Posterior vena cava (tissue), 2 donors: ENCODE data around the gene ANAPC2. TPM values are rescaled to one million over a fixed set of nuclear protein-coding genes. Genes with fewer than 3 reads are reported as not detected.
"Not testable (repeated sequence)": the region's sequence is repeated elsewhere in the genome, so short reads cannot be mapped to it uniquely, and the experiment has no call there.

ENCODE experiments used
- DNase-seq: peaks from one replicate; pipeline ENCODE4 v3.0.0-alpha.2; 2020; ENCODE audit warnings: low spot score
- intact Hi-C, 2 donors: fragments of 100-400 bp; cut with DNase I; formaldehyde crosslinking; loops; one replicate each; pipeline versions ENCODE4 v1.14.1 to v1.14.2; 2022 to 2023
- total RNA-seq, 2 donors: library from RNA; stranded (reverse); fragmentation: NEBNext Ultra II Directional; extraction: Animal tissue kit (Norgen Biotek cat#: 25700); gene quantifications; one replicate each; pipeline ENCODE4 v1.2.1, GENCODE V29; 2021
- donor health status: DM: yes; HTN: yes; CAD: no.
- donor health status: DM: yes; HTN: yes; CAD: no.

The ANAPC2 gene
- total RNA-seq, 2 donors from 2014 or later = 39.1 to 42.3 TPM

DNA sequence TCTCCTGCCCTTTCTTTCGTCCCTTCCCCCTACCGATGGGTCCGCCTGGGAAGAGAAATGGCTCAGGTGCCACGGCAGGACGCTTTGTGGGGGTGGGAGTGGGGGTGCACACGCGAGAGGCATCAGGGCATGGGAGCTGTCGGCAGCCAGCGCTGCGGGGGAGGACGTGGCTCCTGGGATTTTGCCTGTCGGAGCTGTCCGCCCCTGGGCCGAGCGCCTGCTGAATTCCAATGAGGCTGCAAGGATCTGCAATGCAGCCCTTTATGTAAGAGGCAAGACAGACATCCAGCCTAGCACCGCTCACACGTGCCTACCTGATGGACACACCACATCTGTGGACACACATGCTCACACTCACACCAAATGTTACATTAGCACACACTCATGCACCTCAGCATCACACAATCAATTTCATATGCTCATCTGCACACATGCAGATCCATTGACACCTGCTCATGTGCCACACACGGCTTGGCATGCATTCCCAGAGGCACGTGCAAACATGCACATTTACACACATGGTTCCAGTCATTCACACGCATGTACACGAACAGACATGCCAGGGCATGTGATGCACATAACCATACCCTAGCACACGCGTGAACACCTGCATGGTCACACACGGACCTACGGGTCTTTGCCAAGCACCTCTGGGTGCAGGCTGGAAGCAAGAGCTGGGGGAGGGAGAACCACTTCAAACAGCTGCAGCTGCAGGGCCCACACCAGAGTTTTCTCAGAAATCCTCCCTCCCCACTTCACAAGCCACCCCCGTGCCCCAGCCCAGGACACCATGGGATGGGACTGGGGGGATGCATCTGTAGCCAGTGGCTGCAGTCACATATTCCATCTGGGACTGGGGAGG, 48.0 kb downstream of the ANAPC2 start:
- DNase-seq = no peak
- intact Hi-C loops = no loop called here

DNA sequence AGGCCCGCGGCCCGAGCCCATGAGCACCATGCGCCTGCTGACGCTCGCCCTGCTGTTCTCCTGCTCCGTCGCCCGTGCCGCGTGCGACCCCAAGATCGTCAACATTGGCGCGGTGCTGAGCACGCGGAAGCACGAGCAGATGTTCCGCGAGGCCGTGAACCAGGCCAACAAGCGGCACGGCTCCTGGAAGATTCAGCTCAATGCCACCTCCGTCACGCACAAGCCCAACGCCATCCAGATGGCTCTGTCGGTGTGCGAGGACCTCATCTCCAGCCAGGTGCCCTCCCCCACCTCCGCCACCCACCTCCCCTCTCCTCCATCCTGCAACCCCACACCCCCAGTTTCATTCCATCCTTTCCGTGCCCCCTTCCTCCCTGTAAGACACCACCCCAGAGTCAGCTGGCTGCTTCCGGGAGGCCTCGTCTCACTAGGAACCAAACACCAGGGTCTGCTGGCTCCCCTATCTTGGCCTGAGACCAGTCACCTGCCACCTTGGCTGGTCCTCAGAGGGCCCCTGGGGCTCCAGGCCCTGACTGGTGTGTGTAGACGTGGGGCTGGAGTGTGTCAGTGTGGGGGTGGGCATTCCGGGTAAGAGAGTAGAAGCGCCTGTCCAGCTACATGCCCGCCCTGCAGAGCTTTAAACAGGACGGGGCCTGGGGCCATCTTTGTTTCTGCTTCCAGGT, 48.8 kb downstream of the ANAPC2 start:
- intact Hi-C loops = no loop called here
- no peak for DNase-seq

GRCh38 chr9:137138722-137139467, 49.5 kb downstream of the ANAPC2 start, which contains the start of gene GRIN1:
TSS of gene GRIN1 (plus strand) at chr9:137139154. CDS start at chr9:137139487, 333 bp downstream.
- no peak for DNase-seq
- intact Hi-C loops = no loop called here

DNA sequence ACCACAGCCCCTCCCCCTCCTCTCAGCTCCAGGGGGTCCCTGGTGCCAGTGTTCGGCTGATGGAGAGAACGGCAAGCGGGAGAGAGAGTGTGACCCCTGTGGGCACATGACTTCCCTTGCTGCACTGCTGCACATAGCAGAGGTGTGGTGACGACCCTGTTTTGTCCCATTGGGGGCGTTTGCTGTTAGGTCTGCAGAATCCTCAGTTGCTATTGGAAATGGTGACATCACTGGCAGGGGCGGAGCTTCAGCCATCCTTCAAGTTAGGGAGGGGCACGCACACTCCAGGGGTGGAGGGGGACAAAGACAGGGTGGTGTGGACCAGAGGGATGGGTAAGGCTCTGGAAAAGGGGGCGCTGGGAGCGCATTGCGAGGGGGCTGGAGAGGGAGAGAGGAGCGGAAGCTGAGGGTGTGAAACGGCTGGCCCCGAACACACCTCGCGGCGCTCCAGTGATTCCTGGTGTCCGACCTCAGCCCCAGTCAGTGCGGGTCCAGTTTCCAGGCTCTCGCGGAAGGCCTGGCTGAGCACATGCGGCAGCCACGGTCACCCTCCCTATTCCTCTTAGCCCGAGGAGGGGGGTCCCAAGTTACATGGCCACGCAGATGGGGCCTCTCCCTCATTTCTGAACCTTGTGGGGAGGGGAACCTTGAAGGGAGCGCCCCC, 50.2 kb downstream of the ANAPC2 start:
- no peak for DNase-seq
- intact Hi-C loops = no loop called here

DNA sequence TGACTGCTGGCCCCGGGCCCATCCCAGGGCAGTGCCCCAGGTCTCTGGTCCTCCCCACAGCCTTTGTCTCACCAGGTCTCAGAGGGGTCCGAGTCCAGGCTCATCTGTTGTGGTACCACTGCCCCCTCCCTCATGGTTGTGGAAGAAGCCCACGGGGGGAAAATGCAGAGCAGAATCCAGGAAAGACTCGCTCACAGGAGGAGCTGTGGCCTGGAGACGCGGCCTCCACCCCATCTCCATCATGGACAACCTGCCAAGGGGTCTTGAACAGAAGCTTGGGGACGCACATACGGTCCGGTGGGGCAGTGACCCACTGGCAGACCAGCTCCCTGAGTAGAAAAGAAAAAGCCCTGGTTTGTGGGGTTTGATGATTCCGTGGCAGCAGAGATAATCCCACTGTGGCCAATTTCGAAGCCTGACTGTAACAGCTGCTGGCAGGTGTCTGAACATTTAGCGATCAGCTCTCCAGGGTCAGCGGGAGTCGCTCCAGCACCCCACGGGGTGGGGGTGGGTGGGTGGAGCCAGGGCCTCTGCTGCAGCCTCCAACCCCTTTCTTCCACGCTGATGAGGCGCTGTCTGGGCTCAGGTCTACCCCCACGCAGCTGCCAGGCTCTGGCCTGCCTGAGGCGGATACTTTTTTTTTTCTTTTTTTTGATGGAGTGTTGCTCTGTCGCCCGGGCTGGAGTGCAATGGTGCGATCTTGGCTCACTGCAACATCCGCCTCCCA, 51.3 kb downstream of the ANAPC2 start:
- intact Hi-C loops = no loop called here
- no peak for DNase-seq

- intact Hi-C loops = no loop called here
- no peak for DNase-seq
Measured at GRCh38 chr9:137136261-137136880, 52.0 kb downstream of the ANAPC2 start.

GRCh38 chr9:137135154-137135553, 53.2 kb downstream of the ANAPC2 start:
- DNase-seq, intact Hi-C loops: not testable (repeated sequence)

DNA sequence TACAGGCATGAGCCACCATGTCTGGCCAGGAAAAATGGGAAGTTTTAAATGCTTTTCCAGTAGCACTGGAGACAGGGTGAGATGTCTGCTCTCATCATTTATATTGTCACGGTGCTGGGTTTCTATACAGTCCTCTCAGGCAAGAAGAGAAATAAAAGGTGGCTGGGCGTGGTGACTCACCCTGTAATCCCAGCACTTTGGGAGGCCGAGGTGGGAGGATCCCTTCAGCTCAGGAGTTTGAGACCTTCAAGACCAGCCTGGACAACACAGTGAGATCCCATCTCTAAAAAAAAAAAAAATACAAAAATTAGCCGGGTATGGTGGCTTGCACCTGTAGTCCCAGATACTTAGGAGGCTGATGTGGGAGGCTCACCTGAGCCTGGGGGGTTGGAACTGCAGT, 54.2 kb downstream of the ANAPC2 start:
- intact Hi-C loops = no loop called here
- DNase-seq = no peak

- intact Hi-C loops = no loop called here
- DNase-seq = no peak
Measured at GRCh38 chr9:137130176-137130755, 58.1 kb downstream of the ANAPC2 start.

DNA sequence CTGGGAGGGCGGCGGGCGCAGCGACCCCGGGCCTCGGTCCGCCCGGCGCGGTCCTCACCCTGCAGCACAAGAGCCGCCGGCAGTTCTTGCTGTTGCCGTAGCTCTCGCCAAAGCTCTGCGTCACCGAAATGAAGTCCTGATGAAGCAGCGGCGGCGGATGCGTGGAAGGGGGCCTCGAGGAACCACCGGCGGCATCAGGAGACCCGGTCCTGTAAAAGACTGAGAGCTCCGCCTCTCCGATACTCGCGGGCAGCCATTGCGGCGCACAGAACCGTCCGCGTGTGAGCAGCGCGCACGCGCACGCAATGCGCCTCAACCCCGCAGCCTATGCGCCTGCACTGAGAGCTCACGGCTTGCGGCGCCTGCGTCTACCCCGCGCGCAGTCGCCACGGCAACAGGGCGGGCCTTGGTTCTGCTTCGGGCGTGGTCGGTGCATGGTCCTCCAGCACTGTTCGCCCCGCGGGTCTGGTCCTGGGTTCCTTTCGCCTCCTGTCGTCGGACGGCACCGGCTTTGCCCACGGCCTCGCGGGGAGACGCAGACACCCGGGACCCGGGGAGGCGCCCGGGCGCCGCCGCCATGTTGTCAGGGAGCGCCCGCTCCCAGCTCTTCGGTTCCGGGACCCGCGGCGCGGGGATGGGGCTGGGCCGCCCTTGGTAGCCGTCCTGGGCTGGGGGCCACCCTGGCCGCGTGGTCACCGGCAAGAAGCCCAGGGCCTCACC, 58.7 kb downstream of the ANAPC2 start:
- DNase-seq = peak; percentile 96
- intact Hi-C loops = no loop called here

GRCh38 chr9:137128862-137129455, 59.4 kb downstream of the ANAPC2 start:
- DNase-seq = no peak
- intact Hi-C loops = no loop called here

GRCh38 chr9:137128158-137128861, 60.0 kb downstream of the ANAPC2 start:
- DNase-seq = no peak
- intact Hi-C loops = no loop called here

DNA sequence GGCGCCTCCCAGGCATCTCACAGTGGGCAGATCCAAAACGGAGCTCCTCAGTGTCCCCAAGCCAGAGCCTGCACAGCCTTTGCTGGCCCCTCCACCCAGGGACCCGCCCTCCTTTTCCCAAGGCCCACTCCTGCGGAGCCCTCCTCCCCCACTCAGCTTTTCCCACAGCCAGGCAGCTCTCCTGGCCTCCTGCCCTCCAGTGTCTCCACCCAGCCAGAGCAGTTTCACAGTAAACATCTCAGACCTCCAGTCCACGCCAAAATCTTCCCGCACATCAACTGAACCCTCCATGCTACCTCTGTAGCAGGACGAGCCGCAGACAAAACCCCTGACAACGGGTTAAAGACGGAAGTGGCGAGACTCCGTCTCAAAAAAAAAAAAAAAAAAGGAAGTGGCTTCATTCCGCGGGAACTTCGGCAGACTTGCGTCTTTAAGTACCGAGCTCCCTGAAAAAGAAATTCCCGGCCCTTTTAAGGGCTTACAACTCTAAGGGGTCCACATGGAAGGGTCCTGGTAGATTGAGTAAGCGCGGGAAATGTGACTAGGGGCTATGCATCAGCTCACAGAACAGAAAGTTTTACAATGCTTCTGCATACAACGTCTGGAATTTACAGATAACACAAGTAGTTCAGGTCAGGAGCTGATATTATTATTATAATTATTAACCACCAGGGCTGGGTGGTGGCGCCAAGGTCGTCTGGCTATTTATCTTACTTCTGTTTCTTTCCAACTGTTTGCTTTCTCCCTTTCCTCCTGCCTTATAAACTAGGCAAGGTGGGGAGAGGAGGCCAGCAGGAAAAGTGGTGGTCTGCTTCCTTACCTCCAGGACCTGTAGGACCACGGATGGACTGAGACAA, 60.8 kb downstream of the ANAPC2 start:
- intact Hi-C loops = no loop called here

DNA sequence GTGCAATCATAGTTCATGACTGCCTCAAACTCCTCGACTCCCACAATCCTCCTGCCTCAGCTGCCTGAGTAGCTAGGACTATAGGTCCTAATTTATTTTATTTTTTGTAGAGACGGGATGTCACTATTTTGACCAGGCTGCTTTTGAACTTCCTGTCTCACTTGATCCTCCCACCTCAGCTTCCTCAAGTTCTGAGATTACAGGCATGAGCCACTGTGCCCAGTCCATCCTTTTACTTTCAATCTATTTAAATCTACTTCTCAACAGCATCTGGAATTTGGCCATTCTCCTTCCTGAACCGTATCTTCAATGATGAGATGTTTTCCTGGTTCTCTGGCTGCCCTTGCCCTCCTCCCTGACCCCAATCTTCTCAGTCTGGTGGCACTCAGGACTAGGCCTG, 61.6 kb downstream of the ANAPC2 start:
- intact Hi-C loops = no loop called here
- no peak for DNase-seq

More for the DNA sequence above, 60.8 kb downstream of the ANAPC2 start:
- DNase-seq = no peak
